Fibroblast of lung (primary cell): ENCODE data around the gene RGS8. TPM values are rescaled to one million over a fixed set of nuclear protein-coding genes. Genes with fewer than 3 reads are reported as not detected.

Experiments
- DNase-seq, 2 donors: peaks; one replicate each; pipeline versions ENCODE4 v3.0.0 to v3.0.0-alpha.2; 2010; ENCODE audit warnings: low read depth in 2 of 2
- H2AFZ ChIP-seq: 2 replicates; pipeline ENCODE4 v1.5.1; 2012; ENCODE audit warnings: low read length, control low read depth, inconsistent platforms
- H3K27ac ChIP-seq: 2 replicates; pipeline ENCODE4 v1.5.1; 2011; ENCODE audit warnings: low read length, control low read depth; ENCODE audit not compliant: insufficient read depth
- H3K27me3 ChIP-seq: 2 replicates; pipeline ENCODE4 v1.5.1; 2011; ENCODE audit warnings: mild to moderate bottlenecking, low read length; ENCODE audit not compliant: control insufficient read depth, insufficient read depth
- H3K36me3 ChIP-seq: 2 replicates; pipeline ENCODE4 v1.5.1; 2011; ENCODE audit warnings: low read length; ENCODE audit not compliant: control insufficient read depth, insufficient read depth
- H3K4me1 ChIP-seq: 2 replicates; pipeline ENCODE4 v1.5.1; 2011; ENCODE audit warnings: low read length; ENCODE audit not compliant: control insufficient read depth, insufficient read depth; ENCODE audit errors: extremely low read depth
- H3K4me2 ChIP-seq: 2 replicates; pipeline ENCODE4 v1.5.1; 2011; ENCODE audit warnings: low read length, control low read depth; ENCODE audit not compliant: insufficient read depth; ENCODE audit errors: extremely low read depth
- H3K4me3 ChIP-seq, 4 experiments: fragments of 200-600 bp in 1 of 4; sonication (generic) in 1 of 4; replicated peaks in 1 of 4; 2 replicates each; pipeline ENCODE4 v1.5.1; 2011 to 2016; ENCODE audit warnings: low read length in 4 of 4, low read depth in 3 of 4, mild to moderate bottlenecking in 3 of 4, control low read depth in 2 of 4, inconsistent platforms in 1 of 4, mixed read lengths in 1 of 4; ENCODE audit not compliant: insufficient read depth in 1 of 4; ENCODE audit errors: control extremely low read depth in 1 of 4
- H3K79me2 ChIP-seq: 2 replicates; pipeline ENCODE4 v1.5.1; 2012; ENCODE audit warnings: mild to moderate bottlenecking, low read length, inconsistent platforms; ENCODE audit not compliant: control insufficient read depth, insufficient read depth
- H3K9ac ChIP-seq: 2 replicates; pipeline ENCODE4 v1.5.1; 2011; ENCODE audit warnings: mild to moderate bottlenecking, low read length, control low read depth; ENCODE audit not compliant: insufficient read depth
- H3K9me3 ChIP-seq: 2 replicates; pipeline ENCODE4 v1.5.1; 2012; ENCODE audit warnings: low read depth, low read length; ENCODE audit not compliant: control insufficient read depth, insufficient read depth
- H4K20me1 ChIP-seq: 2 replicates; pipeline ENCODE4 v1.5.1; 2011; ENCODE audit warnings: low read length; ENCODE audit not compliant: control insufficient read depth, insufficient read depth; ENCODE audit errors: extremely low read depth
- EZH2 ChIP-seq: IDR thresholded peaks from 2 replicates; pipeline ENCODE4 v1.5.1; 2012; ENCODE audit warnings: low read length, control low read depth, mild to moderate bottlenecking; ENCODE audit errors: missing control alignments
- polyA plus RNA-seq, 2 donors: library from polyadenylated mRNA; depleted of rRNA in 1 of 2; stranded (reverse) in 1 of 2; unstranded in 1 of 2; fragments of >200 nt; gene quantifications; 2 replicates each; pipeline ENCODE4 v1.2.1, GENCODE V29; 2011 to 2012; ENCODE audit warnings: missing spikeins in 1 of 2
- total RNA-seq: library from RNA; depleted of rRNA; stranded (reverse); fragments of >200 nt; gene quantifications from 2 replicates; pipeline ENCODE4 v1.2.1, GENCODE V29; 2014
- TF ChIP-seq, protein P1 (sequence below), 2 donors: IDR thresholded peaks in 1 of 2; conservative IDR thresholded peaks in 1 of 2; 1 replicate in 1 of 2; 2 replicates in 1 of 2; pipeline ENCODE4 v1.5.1; 2011 to 2012; ENCODE audit warnings: low read length in 2 of 2, control low read depth in 1 of 2, inconsistent platforms in 1 of 2, low read depth in 1 of 2, mild to moderate bottlenecking in 1 of 2

The RGS8 gene
- total and polyA plus RNA-seq, 2 donors (not counting 1 experiment from before 2014, with no cell fraction given): not detected

DNA sequence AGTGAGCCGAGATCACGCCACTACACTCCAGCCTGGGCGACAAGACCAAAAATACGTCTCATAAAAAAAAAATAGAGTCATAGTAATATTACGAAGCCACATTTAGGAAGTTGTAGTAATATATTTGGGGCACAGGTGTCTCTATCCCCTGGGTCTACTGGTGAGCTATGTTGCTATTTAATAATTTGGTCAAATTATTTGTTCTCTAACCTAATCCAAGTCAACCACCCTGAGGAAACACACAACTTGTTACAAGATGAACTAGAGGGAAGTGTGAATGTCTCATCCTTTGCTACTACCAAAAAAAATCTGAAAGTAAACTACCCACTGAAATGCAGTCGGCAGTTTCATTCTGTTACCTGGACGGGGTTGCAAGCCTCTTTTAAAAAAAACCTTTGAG is 35.3 kb downstream of the RGS8 start:
- H3K9me3 ChIP-seq: no peaks in the 10 kb centered on the region
- TF ChIP-seq, protein P1, sequence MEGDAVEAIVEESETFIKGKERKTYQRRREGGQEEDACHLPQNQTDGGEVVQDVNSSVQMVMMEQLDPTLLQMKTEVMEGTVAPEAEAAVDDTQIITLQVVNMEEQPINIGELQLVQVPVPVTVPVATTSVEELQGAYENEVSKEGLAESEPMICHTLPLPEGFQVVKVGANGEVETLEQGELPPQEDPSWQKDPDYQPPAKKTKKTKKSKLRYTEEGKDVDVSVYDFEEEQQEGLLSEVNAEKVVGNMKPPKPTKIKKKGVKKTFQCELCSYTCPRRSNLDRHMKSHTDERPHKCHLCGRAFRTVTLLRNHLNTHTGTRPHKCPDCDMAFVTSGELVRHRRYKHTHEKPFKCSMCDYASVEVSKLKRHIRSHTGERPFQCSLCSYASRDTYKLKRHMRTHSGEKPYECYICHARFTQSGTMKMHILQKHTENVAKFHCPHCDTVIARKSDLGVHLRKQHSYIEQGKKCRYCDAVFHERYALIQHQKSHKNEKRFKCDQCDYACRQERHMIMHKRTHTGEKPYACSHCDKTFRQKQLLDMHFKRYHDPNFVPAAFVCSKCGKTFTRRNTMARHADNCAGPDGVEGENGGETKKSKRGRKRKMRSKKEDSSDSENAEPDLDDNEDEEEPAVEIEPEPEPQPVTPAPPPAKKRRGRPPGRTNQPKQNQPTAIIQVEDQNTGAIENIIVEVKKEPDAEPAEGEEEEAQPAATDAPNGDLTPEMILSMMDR (conservative IDR thresholded peaks at IDR 0.05 in 1 of 2, IDR thresholded peaks at IDR 0.05 in 1 of 2; ENCODE audit: low read depth in 1 of 2, low read length in 2 of 2): no peak
- TF ChIP-seq EZH2: no peak
- H3K79me2 ChIP-seq: no peaks in the 10 kb centered on the region
- no peak overlapping the region for H3K9ac ChIP-seq
- no peaks in the 10 kb centered on the region for H3K27me3 ChIP-seq
- no peak overlapping the region for H3K4me2 ChIP-seq
- no peak for DNase-seq
- H3K36me3 ChIP-seq: no peaks in the 10 kb centered on the region
- H4K20me1 ChIP-seq: no peaks in the 10 kb centered on the region
- no peak overlapping the region for H2AFZ ChIP-seq
- no peaks in the 10 kb centered on the region for H3K4me1 ChIP-seq
- H3K4me3 ChIP-seq: no peak overlapping the region
- H3K27ac ChIP-seq: no peak overlapping the region

GRCh38 chr1:182646739-182647138 is 37.6 kb downstream of the RGS8 start:
- H3K27ac ChIP-seq: no peak overlapping the region
- no peaks in the 10 kb centered on the region for H3K79me2 ChIP-seq
- H4K20me1 ChIP-seq: no peaks in the 10 kb centered on the region
- no peaks in the 10 kb centered on the region for H3K36me3 ChIP-seq
- no peak for DNase-seq
- no peaks in the 10 kb centered on the region for H3K27me3 ChIP-seq
- H3K9me3 ChIP-seq: no peaks in the 10 kb centered on the region
- no peak overlapping the region for H3K4me3 ChIP-seq
- no peak overlapping the region for H3K9ac ChIP-seq
- H2AFZ ChIP-seq: no peak overlapping the region
- no peak for TF ChIP-seq EZH2
- TF ChIP-seq, protein P1 (conservative IDR thresholded peaks at IDR 0.05 in 1 of 2, IDR thresholded peaks at IDR 0.05 in 1 of 2; ENCODE audit: low read depth in 1 of 2, low read length in 2 of 2): no peak
- H3K4me1 ChIP-seq: no peaks in the 10 kb centered on the region
- no peak overlapping the region for H3K4me2 ChIP-seq

DNA sequence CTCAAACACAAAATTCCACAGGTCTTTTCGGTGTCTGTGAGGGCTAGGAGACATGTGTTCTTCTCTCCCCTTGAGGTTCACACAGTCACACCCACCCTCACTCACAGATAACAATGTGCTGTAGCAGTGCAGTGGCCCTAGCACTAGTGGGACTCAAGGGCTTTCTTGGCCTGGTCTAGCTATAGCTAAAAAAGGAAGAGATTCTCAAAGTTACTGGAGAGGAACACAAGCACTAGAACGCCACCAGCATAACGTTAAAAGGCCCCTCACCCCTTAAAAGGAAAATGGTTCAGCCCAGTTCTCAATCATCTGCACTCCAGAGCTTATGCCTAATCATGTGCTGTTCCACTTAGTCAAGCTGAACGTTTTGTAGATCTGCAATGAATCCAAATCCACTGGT is 39.5 kb downstream of the RGS8 start:
- Histone ChIP-seq H3K9ac (no peak overlapping the region), H3K4me2 (no peak overlapping the region), H3K27me3 (no peaks in the 10 kb centered on the region), H3K9me3 (no peaks in the 10 kb centered on the region), H4K20me1 (no peaks in the 10 kb centered on the region), H2AFZ (no peak overlapping the region), H3K4me1 (no peaks in the 10 kb centered on the region), H3K4me3 (no peak overlapping the region), H3K27ac (no peak overlapping the region), H3K79me2 (no peaks in the 10 kb centered on the region), H3K36me3 (no peaks in the 10 kb centered on the region)
- TF ChIP-seq, protein P1 (conservative IDR thresholded peaks at IDR 0.05 in 1 of 2, IDR thresholded peaks at IDR 0.05 in 1 of 2; ENCODE audit: low read depth in 1 of 2, low read length in 2 of 2): no peak
- no peak for TF ChIP-seq EZH2
- DNase-seq: no peak
